Pancreas (tissue), 10 donors: ENCODE measurements around the gene SLC8A1. TPM values are rescaled to one million over a fixed set of nuclear protein-coding genes. Genes with fewer than 3 reads are reported as not detected.

Experiments used
- ATAC-seq, 4 donors: fragments of 200-7000 bp; cut with Tn5 transposase; one replicate each; pipeline versions ENCODE4 v1.8.0 to v1.9.1; 2020; ENCODE audit warnings: mild to moderate bottlenecking in 4 of 4, moderate library complexity in 4 of 4
- DNase-seq, 6 donors: peaks; one replicate each; pipeline ENCODE4 v3.0.0-alpha.2; 2020
- FAIRE-seq: peaks from 2 replicates; lab custom pipeline; 2012; peaks lifted over from hg19 to GRCh38; lab: Jason Lieb, UNC
- H3K27ac ChIP-seq, 4 donors: fragments of 200-600 bp; sonication (generic); 1 replicate in 3 of 4; 2 replicates in 1 of 4; pipeline versions ENCODE4 v1.5.0 to v1.8.0; 2020
- H3K27me3 ChIP-seq, 4 donors: fragments of 200-600 bp; one replicate each; pipeline ENCODE4 v1.8.0; 2021
- H3K36me3 ChIP-seq, 3 donors: fragments of 200-600 bp; sonication (generic) in 1 of 3; one replicate each; pipeline versions ENCODE4 v1.5.0 to v1.8.0; 2020 to 2021
- H3K4me1 ChIP-seq, 3 donors: fragments of 200-600 bp; one replicate each; pipeline ENCODE4 v1.8.0; 2021
- H3K4me3 ChIP-seq, 4 donors: fragments of 200-600 bp; sonication (generic) in 2 of 4; one replicate each; pipeline versions ENCODE4 v1.5.0 to v1.8.0; 2020 to 2021
- H3K9me3 ChIP-seq, 4 donors: fragments of 200-600 bp; one replicate each; pipeline ENCODE4 v1.8.0; 2021
- CTCF ChIP-seq, 4 donors: fragments of 200-600 bp; sonication (generic) in 3 of 4; IDR thresholded peaks; one replicate each; pipeline versions ENCODE4 v1.5.0 to v1.8.0; 2021; ENCODE audit warnings: antibody characterized with exemption in 4 of 4
- WGBS, 2 donors: extraction: QIAGEN DNeasy Blood & Tissue Kit; methylation state at CpG; one replicate each; pipeline ENCODE4 v1.1.7; 2013; 5-methylcytosine and 5-hydroxymethylcytosine counted together
- intact Hi-C, 3 donors: fragments of 100-400 bp; cut with DNase I; formaldehyde crosslinking; loops; one replicate each; pipeline versions ENCODE4 v1.11.1 to v1.14.2; 2022
- polyA plus RNA-seq, 2 donors: library from polyadenylated mRNA; stranded (reverse); fragments of 200-250 nt; gene quantifications; one replicate each; pipeline ENCODE4 v1.2.3, GENCODE V29; 2013
- total RNA-seq, 6 donors: library from RNA; stranded (reverse); fragmentation: NEBNext Ultra II Directional in 4 of 6; extraction: Animal tissue kit (Norgen Biotek cat#: 25700) in 4 of 6; gene quantifications; one replicate each; pipeline versions ENCODE4 v1.2.1 to v1.2.4, GENCODE V29; 2021 to 2023
- donor health status: healthy with polysubstance abuse.
- donor health status: DM: no; HTN: no; CAD: no; lungs with moderate emphysema.
- donor health status: DM: no; HTN: no; CAD: no.
- donor health status: control.
- donor health status: control.
- donor health status: Bipolar disorder and iron deficiency.
- donor health status: DM: yes; HTN: yes; CAD: no.
- donor health status: DM: no; HTN: no; CAD: no.
- donor health status: DM: no; HTN: no; CAD: no.
- donor health status: DM: yes; HTN: yes; CAD: no.

Gene SLC8A1
- total and polyA plus RNA-seq, 8 donors, result 0.19 to 12.4 (median 2.3) TPM

DNA sequence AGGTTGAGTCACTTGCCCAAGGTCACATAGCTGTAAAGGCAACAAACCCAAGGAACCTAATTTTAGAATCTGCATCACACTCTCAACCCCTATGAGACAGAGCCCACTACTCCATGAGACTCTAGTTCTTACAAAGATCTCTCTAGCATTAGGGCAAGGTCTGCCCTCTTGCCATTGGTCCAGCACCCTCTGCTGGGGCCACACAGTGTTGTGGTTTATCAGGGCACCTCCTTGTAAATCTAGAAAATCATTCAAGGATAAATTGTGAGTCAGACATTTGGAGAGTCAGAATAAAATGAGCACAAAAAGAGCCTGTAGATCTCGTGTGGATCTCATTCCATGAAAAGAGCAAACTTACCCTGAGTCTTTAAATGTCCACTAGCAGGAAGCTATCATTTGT, 91.2 kb downstream of the SLC8A1 start:
- no peak for FAIRE-seq

GRCh38 chr2:40359811-40360210, 92.1 kb downstream of the SLC8A1 start:
- no peak for TF ChIP-seq CTCF (IDR thresholded peaks at IDR 0.05)
- H3K4me3 ChIP-seq, result no peak overlapping the region
- no peaks in the 10 kb centered on the region for H3K27me3 ChIP-seq
- no peak for FAIRE-seq
- no peak for DNase-seq
- no peaks in the 10 kb centered on the region for H3K4me1 ChIP-seq
- no peaks in the 10 kb centered on the region for H3K9me3 ChIP-seq
- intact Hi-C loops, result no loop called here
- H3K27ac ChIP-seq, result no peak overlapping the region
- ATAC-seq, result no peak
- no peaks in the 10 kb centered on the region for H3K36me3 ChIP-seq
- WGBS, 2 donors, result 67 to 70% methylated on average over 2 of the region's 2 CpGs

More for the DNA sequence above, 91.2 kb downstream of the SLC8A1 start:
- Histone ChIP-seq H3K27ac (no peak overlapping the region), H3K4me3 (no peak overlapping the region), H3K9me3 (no peaks in the 10 kb centered on the region), H3K27me3 (no peaks in the 10 kb centered on the region), H3K36me3 (no peaks in the 10 kb centered on the region), H3K4me1 (no peaks in the 10 kb centered on the region)
- ATAC-seq (peak in 1 of 4 donors; percentile 47), DNase-seq (no peak)
- intact Hi-C loops, result no loop called here
- 37 to 54% methylated on average over 1 of the region's 1 CpG for WGBS, 2 donors
- no peak for TF ChIP-seq CTCF (IDR thresholded peaks at IDR 0.05)

- DNase-seq (no peak), FAIRE-seq (no peak), ATAC-seq (no peak)
- Histone ChIP-seq H3K36me3 (no peaks in the 10 kb centered on the region), H3K4me3 (no peak overlapping the region), H3K9me3 (no peaks in the 10 kb centered on the region), H3K27me3 (no peaks in the 10 kb centered on the region), H3K4me1 (no peaks in the 10 kb centered on the region), H3K27ac (no peak overlapping the region)
- 68 to 75% methylated on average over 8 of the region's 8 CpGs for WGBS, 2 donors
- no peak for TF ChIP-seq CTCF (IDR thresholded peaks at IDR 0.05)
- intact Hi-C loops, result no loop called here
Measured at GRCh38 chr2:40358783-40359182, 93.1 kb downstream of the SLC8A1 start.

GRCh38 chr2:40357667-40358066, 94.2 kb downstream of the SLC8A1 start:
- H3K36me3 ChIP-seq, result no peaks in the 10 kb centered on the region
- H3K27ac ChIP-seq, result no peak overlapping the region
- DNase-seq, result no peak
- no peak for ATAC-seq
- TF ChIP-seq CTCF (IDR thresholded peaks at IDR 0.05), result no peak
- no peaks in the 10 kb centered on the region for H3K9me3 ChIP-seq
- 65 to 76% methylated on average over 3 of the region's 3 CpGs for WGBS, 2 donors
- H3K4me3 ChIP-seq, result no peak overlapping the region
- H3K4me1 ChIP-seq, result no peaks in the 10 kb centered on the region
- H3K27me3 ChIP-seq, result no peaks in the 10 kb centered on the region
- FAIRE-seq, result no peak
- intact Hi-C loops, result no loop called here

GRCh38 chr2:40355451-40355850, 96.4 kb downstream of the SLC8A1 start:
- ATAC-seq (no peak), FAIRE-seq (no peak), DNase-seq (no peak)
- Histone ChIP-seq H3K36me3 (no peaks in the 10 kb centered on the region), H3K27me3 (no peaks in the 10 kb centered on the region), H3K9me3 (no peaks in the 10 kb centered on the region), H3K4me1 (no peaks in the 10 kb centered on the region), H3K4me3 (no peak overlapping the region), H3K27ac (no peak overlapping the region)
- intact Hi-C loops, result no loop called here
- TF ChIP-seq CTCF (IDR thresholded peaks at IDR 0.05), result no peak
- WGBS, 2 donors, result 65 to 79% methylated on average over 3 of the region's 3 CpGs
